GM19099 (cell line): ENCODE measurements around the gene ZNF555.

Experiments
- POLR2A ChIP-seq: IDR thresholded peaks from 3 replicates; pipeline ENCODE4 v1.6.1; 2011; ENCODE audit warnings: low read depth; ENCODE audit not compliant: insufficient read length; ENCODE audit errors: extremely low read depth

Gene ZNF555

GRCh38 chr19:2841855-2842574, 740 bp downstream of the ZNF555 start:
- no peak for TF ChIP-seq POLR2A

- TF ChIP-seq POLR2A, result no peak
Measured at GRCh38 chr19:2845107-2845506, 3.8 kb downstream of the ZNF555 start.

GRCh38 chr19:2846180-2846894, 5.1 kb downstream of the ZNF555 start:
- TF ChIP-seq POLR2A, result no peak

GRCh38 chr19:2847507-2847906, 6.2 kb downstream of the ZNF555 start:
- TF ChIP-seq POLR2A, result no peak

- TF ChIP-seq POLR2A, result no peak
Measured at GRCh38 chr19:2848616-2849015, 7.3 kb downstream of the ZNF555 start.

- TF ChIP-seq POLR2A, result no peak
Measured at GRCh38 chr19:2850256-2850925, 9.1 kb downstream of the ZNF555 start.

GRCh38 chr19:2852598-2852997, 11.3 kb downstream of the ZNF555 start:
- no peak for TF ChIP-seq POLR2A

- TF ChIP-seq POLR2A, result no peak
Measured at GRCh38 chr19:2853015-2853606, 11.8 kb downstream of the ZNF555 start.

- TF ChIP-seq POLR2A, result no peak
Measured at GRCh38 chr19:2854849-2855248, 13.6 kb downstream of the ZNF555 start.

- no peak for TF ChIP-seq POLR2A
Measured at GRCh38 chr19:2856457-2857050, 15.3 kb downstream of the ZNF555 start.

- no peak for TF ChIP-seq POLR2A
Measured at GRCh38 chr19:2858864-2859263, 17.6 kb downstream of the ZNF555 start.

- TF ChIP-seq POLR2A, result no peak
Measured at GRCh38 chr19:2863816-2864215, 22.5 kb downstream of the ZNF555 start.

GRCh38 chr19:2865334-2866100, 24.2 kb downstream of the ZNF555 start:
- TF ChIP-seq POLR2A, result no peak

GRCh38 chr19:2866495-2867024, 25.3 kb downstream of the ZNF555 start:
- no peak for TF ChIP-seq POLR2A

- TF ChIP-seq POLR2A, result no peak
Measured at GRCh38 chr19:2867025-2867991, 26.0 kb downstream of the ZNF555 start, which contains the start of gene ZNF556. Gene ZNF556, plus strand, starts transcription at chr19:2867335. Its CDS starts 87 bp downstream, at chr19:2867422.
